ENCODE data around the gene CUX1. TPM values are rescaled to one million over a fixed set of nuclear protein-coding genes. Genes with fewer than 3 reads are reported as not detected.
A peak's percentile ranks its signal among the peaks of the same experiment; 100 is the strongest.

Gene CUX1
- total RNA-seq, 2 donors from 2014 or later: 8.6 to 23.3 TPM

GRCh38 chr7:101868191-101868950 is 50.9 kb downstream of the CUX1 start:
- DNase-seq (ENCODE audit: low spot score in 2 of 2) (no peak), ATAC-seq (no peak)
- no peaks in the 10 kb centered on the region for H3K9me3 Mint-ChIP-seq
- H3K27ac Mint-ChIP-seq: no peak overlapping the region
- H3K36me3 Mint-ChIP-seq: no peaks in the 10 kb centered on the region

GRCh38 chr7:101869026-101869900 is 51.8 kb downstream of the CUX1 start:
- no peak for DNase-seq (ENCODE audit: low spot score in 2 of 2)
- Mint-ChIP-seq H3K36me3 (no peaks in the 10 kb centered on the region), H3K9me3 (no peaks in the 10 kb centered on the region), H3K27ac (peak overlapping the region in 1 of 2 donors; percentile 14)
- no peak for ATAC-seq

DNA sequence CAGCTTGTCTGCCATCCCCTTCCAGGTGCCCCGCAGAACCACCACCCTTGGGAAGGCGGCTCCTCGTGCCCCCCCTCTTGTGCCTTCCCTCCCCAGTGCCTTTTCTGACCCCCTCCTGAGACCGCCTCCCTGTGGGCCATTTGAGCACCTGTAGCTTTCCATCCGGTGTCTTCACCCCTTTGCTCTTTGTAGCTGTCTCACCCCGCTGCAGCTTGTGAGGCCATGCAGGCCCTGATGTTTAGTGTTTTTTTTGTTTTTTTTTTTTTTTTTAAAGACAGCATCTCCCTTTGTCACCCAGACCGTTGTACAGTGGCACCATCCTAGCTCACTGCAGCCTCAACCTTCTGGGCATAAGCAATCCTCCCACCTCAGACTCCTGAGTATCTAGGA is 52.5 kb downstream of the CUX1 start:
- Mint-ChIP-seq H3K27ac (no peak overlapping the region), H3K9me3 (no peaks in the 10 kb centered on the region), H3K36me3 (no peaks in the 10 kb centered on the region)
- no peak for DNase-seq (ENCODE audit: low spot score in 2 of 2)
- no peak for ATAC-seq

- no peaks in the 10 kb centered on the region for H3K9me3 Mint-ChIP-seq
- H3K27ac Mint-ChIP-seq: no peak overlapping the region
- ATAC-seq (no peak), DNase-seq (ENCODE audit: low spot score in 2 of 2) (no peak)
- no peaks in the 10 kb centered on the region for H3K36me3 Mint-ChIP-seq
Observed at GRCh38 chr7:101870361-101871062, 53.1 kb downstream of the CUX1 start.

DNA sequence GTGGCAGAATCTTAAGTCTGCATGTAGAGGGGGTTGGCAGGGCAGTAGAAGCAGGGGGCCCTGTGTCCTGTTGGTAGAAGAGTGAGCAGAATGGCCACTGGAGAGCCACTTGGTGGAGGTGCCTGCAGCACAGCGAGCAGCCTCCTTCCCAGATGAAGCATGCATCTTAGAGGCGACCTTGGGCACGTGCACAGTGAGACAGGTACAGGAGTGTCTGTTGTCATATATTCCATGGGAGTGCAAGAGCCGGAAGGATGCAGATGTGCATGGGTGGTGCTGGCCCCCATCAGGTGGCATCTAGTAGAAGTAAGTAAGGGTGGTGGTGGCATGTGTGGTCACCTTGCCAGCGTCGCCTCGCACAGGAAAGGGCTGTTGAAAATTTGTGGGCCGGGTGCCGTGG is 53.9 kb downstream of the CUX1 start:
- H3K9me3 Mint-ChIP-seq: no peaks in the 10 kb centered on the region
- no peaks in the 10 kb centered on the region for H3K36me3 Mint-ChIP-seq
- no peak for ATAC-seq
- H3K27ac Mint-ChIP-seq: no peak overlapping the region
- no peak for DNase-seq (ENCODE audit: low spot score in 2 of 2)

DNA sequence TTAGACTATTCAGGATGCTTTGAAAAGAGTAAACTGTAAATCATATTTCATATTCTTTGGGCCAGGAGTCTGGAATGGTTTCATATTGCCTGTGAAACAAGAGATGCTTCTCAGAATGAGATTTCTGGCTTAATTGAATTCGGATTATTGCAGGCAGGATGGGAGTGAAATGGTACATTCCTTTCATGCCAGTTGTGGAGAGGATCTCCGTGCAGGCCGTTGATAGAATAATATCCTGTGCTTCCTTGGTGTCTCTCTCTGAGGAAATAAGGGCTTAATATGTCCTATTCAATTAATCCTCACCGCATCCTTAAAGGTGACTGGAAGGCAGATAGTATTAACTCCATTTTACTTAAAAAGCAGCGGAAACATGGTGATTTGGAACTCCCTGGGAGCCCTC is 56.6 kb downstream of the CUX1 start:
- Mint-ChIP-seq H3K27ac (no peak overlapping the region), H3K36me3 (no peaks in the 10 kb centered on the region), H3K9me3 (no peaks in the 10 kb centered on the region)
- DNase-seq (ENCODE audit: low spot score in 2 of 2) (no peak), ATAC-seq (no peak)

GRCh38 chr7:101875283-101875846 is 57.9 kb downstream of the CUX1 start:
- Mint-ChIP-seq H3K9me3 (no peaks in the 10 kb centered on the region), H3K27ac (no peak overlapping the region), H3K36me3 (no peaks in the 10 kb centered on the region)
- ATAC-seq (no peak), DNase-seq (ENCODE audit: low spot score in 2 of 2) (no peak)

DNA sequence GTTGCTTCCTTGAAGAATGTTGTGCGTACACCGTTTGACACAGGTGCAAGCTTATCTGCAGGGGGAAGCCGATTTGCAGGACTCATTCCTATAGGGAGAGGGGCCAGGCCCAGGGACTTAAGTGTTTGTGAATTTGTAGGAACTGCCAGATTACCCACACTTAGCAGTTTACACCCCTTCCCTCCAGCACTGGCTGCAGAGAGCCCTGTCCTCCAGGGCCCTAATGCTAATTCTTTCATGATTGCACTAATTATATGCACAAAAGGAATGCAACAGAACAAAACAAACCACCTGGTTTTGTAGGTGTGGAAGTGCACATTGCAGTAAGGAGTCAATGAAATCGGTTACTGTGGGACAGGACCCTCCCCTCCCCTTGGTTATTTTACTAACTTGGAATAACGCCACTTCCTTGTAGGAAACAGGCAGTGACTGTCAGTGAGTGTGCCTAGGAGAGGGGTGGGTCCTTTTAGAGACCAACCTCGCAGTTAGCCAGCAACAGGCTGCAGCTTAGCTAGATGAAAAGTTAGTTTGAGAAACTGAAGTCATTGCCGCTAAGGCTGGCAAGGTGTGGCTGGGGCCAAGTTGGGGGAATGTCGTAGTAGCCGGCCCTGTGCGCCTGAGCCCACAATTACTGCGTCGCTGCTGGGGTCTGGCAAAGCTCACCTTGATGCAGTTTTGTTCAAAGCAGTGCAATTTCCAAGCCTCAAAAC is 60.6 kb downstream of the CUX1 start:
- Mint-ChIP-seq H3K36me3 (no peaks in the 10 kb centered on the region), H3K27ac (no peak overlapping the region), H3K9me3 (no peaks in the 10 kb centered on the region)
- no peak for ATAC-seq
- no peak for DNase-seq (ENCODE audit: low spot score in 2 of 2)

GRCh38 chr7:101878938-101879337 is 61.5 kb downstream of the CUX1 start:
- Mint-ChIP-seq H3K36me3 (no peaks in the 10 kb centered on the region), H3K9me3 (no peaks in the 10 kb centered on the region), H3K27ac (no peak overlapping the region)
- ATAC-seq (no peak), DNase-seq (ENCODE audit: low spot score in 2 of 2) (no peak)

DNA sequence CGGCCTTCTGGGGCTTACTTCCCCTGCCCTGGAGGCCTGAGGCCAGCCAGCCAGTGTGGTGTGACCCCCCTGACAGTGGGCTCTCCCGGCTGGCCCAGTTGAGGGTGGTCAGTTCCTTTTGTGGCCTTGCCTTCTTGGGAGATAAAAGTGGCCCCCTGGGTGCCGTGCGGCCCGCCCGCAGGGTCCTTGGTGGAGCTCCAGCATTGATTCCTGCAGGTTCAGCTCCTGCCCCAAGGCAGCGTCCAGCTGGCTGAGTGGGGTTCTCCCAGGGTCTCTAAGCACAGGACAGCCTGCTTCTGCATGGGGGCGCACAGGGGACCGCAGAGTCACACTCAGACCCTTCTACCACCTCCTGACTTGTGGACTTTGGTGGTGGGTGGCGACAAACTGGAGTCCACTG is 62.1 kb downstream of the CUX1 start:
- ATAC-seq (no peak), DNase-seq (ENCODE audit: low spot score in 2 of 2) (no peak)
- no peaks in the 10 kb centered on the region for H3K36me3 Mint-ChIP-seq
- H3K9me3 Mint-ChIP-seq: no peaks in the 10 kb centered on the region
- H3K27ac Mint-ChIP-seq: no peak overlapping the region

GRCh38 chr7:101880282-101881054 is 63.0 kb downstream of the CUX1 start:
- H3K27ac Mint-ChIP-seq: peak overlapping the region in 1 of 2 donors; percentile 61
- DNase-seq (ENCODE audit: low spot score in 2 of 2) (no peak), ATAC-seq (no peak)

GRCh38 chr7:101882005-101882421 is 64.6 kb downstream of the CUX1 start:
- no peak for DNase-seq (ENCODE audit: low spot score in 2 of 2)
- H3K9me3 Mint-ChIP-seq: no peaks in the 10 kb centered on the region
- H3K36me3 Mint-ChIP-seq: no peaks in the 10 kb centered on the region
- no peak overlapping the region for H3K27ac Mint-ChIP-seq
- no peak for ATAC-seq

More at GRCh38 chr7:101880282-101881054, 63.0 kb downstream of the CUX1 start:
- H3K9me3 Mint-ChIP-seq: no peaks in the 10 kb centered on the region
- no peaks in the 10 kb centered on the region for H3K36me3 Mint-ChIP-seq

DNA sequence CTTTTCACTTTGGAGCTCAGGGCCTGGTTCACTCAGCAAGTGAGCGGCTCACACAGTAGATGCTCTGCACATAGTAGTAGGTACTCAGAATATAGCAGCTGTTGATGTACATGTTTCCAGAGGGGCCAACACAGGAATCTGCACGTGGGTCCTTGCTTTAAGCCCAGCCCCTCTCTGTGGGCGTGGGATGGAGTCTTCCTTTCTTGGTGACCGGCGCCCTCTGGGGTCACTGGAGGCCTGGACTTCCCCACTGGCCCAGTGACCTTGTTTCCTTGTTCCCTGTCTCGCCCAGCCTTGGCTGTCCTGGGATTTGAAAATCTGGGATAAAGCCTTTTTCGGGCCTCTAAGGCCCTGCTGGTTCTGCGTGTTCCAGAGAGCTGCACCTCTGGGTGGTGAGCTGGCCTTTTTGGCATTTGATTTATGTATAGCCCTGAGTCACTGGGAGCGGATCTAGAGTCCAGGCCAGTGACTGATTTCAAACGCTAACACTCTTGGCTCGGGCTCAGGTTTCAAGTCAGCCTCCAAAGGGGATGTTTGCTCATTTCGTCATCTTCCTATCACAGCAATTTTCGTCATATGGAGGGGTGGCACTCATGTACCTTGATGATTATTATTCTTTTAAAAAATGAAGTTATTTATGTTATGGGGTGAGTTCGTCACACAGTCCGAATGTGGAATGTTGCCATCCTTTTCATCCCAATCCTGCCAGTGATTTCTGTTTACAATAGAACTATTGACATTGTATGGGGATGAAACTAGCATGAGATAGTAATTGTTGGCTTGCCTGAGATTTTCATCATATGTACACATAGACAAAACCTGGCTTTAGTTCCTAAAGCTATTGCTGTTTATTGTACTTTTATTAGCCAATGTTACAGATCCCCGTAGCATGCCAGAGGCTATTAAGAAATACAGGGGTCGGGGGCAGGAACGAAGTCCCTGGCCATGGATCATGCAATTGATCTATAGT is 65.5 kb downstream of the CUX1 start:
- DNase-seq (ENCODE audit: low spot score in 2 of 2) (no peak), ATAC-seq (peak in 1 of 2 donors; percentile 43)
- Mint-ChIP-seq H3K36me3 (no peaks in the 10 kb centered on the region), H3K27ac (no peak overlapping the region), H3K9me3 (no peaks in the 10 kb centered on the region)

- DNase-seq (ENCODE audit: low spot score in 2 of 2): no peak
- H3K36me3 Mint-ChIP-seq: no peaks in the 10 kb centered on the region
- no peaks in the 10 kb centered on the region for H3K9me3 Mint-ChIP-seq
- ATAC-seq: peak; percentile 62 to 77
- peak overlapping the region; percentile 13 to 94 for H3K27ac Mint-ChIP-seq
Observed at GRCh38 chr7:101884671-101885596, 67.5 kb downstream of the CUX1 start.

All from activated naive CD4-positive, alpha-beta T cell treated with anti-CD3 and anti-CD28 coated beads, Interleukin-2, amount 50 U/mL, for 72 hours (primary cell).